Endothelial cell of umbilical vein (primary cell): ENCODE measurements around the gene POU6F2.

Experiments used
- EZH2 ChIP-seq: IDR thresholded peaks from 2 replicates; pipeline ENCODE4 v1.6.1; 2012; ENCODE audit warnings: borderline replicate concordance, low read depth, mild to moderate bottlenecking, moderate library complexity, low read length, inconsistent platforms; ENCODE audit not compliant: severe bottlenecking
- FOS ChIP-seq: IDR thresholded peaks from 2 replicates; pipeline ENCODE4 v1.6.1; 2011; ENCODE audit warnings: mild to moderate bottlenecking, low read length, moderate library complexity, borderline replicate concordance; ENCODE audit not compliant: insufficient read depth
- JUN ChIP-seq: IDR thresholded peaks from 2 replicates; pipeline ENCODE4 v1.6.1; 2011; ENCODE audit warnings: borderline replicate concordance, low read depth; ENCODE audit not compliant: insufficient read length, insufficient read depth
- POLR2AphosphoS5 ChIP-seq: IDR thresholded peaks from 2 replicates; pipeline ENCODE4 v1.6.1; 2012; ENCODE audit warnings: low read depth, mild to moderate bottlenecking, control low read depth, low read length, moderate library complexity; ENCODE audit not compliant: insufficient read depth
- TF ChIP-seq, protein P1 (sequence below), 2 donors: IDR thresholded peaks; 1 replicate in 1 of 2; 2 replicates in 1 of 2; pipeline ENCODE4 v1.5.1; 2011; ENCODE audit warnings: low read length in 2 of 2, mild to moderate bottlenecking in 2 of 2, moderate library complexity in 2 of 2, control low read depth in 1 of 2, inconsistent platforms in 1 of 2, low read depth in 1 of 2; ENCODE audit not compliant: insufficient read depth in 1 of 2; ENCODE audit errors: extremely low read depth in 1 of 2
- TF ChIP-seq, protein P2 (sequence below): IDR thresholded peaks from 2 replicates; pipeline ENCODE4 v1.6.1; 2011; ENCODE audit not compliant: insufficient read depth, insufficient read length

DNA sequence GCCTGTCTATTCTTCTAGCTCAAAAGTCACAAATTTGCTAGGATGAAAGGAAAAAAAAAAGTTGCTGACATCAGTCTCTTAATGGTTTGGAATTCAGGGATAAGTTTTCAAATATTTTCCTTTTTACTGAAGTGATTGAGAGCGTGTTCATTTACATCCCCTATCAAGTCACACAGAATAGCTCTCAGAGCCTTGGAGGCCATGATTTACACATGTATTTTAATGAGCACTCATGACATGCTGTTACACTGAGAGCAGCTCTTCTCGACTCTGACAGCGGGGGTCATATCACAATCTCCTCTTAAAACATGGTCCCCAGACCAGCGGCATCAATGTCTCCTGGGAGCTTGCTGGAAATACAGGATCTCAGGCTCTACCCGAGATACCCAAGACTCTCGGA, 232.7 kb downstream of the POU6F2 start:
- TF ChIP-seq EZH2 = no peak
- TF ChIP-seq, protein P1, sequence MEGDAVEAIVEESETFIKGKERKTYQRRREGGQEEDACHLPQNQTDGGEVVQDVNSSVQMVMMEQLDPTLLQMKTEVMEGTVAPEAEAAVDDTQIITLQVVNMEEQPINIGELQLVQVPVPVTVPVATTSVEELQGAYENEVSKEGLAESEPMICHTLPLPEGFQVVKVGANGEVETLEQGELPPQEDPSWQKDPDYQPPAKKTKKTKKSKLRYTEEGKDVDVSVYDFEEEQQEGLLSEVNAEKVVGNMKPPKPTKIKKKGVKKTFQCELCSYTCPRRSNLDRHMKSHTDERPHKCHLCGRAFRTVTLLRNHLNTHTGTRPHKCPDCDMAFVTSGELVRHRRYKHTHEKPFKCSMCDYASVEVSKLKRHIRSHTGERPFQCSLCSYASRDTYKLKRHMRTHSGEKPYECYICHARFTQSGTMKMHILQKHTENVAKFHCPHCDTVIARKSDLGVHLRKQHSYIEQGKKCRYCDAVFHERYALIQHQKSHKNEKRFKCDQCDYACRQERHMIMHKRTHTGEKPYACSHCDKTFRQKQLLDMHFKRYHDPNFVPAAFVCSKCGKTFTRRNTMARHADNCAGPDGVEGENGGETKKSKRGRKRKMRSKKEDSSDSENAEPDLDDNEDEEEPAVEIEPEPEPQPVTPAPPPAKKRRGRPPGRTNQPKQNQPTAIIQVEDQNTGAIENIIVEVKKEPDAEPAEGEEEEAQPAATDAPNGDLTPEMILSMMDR (IDR thresholded peaks at IDR 0.05; ENCODE audit: extremely low read depth in 1 of 2, insufficient read depth in 1 of 2, low read depth in 1 of 2, low read length in 2 of 2) = no peak
- no peak for TF ChIP-seq POLR2AphosphoS5
- TF ChIP-seq, protein P2, sequence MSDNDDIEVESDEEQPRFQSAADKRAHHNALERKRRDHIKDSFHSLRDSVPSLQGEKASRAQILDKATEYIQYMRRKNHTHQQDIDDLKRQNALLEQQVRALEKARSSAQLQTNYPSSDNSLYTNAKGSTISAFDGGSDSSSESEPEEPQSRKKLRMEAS = no peak
- TF ChIP-seq JUN = no peak
- no peak for TF ChIP-seq FOS
